Loucy (cell line): ENCODE data around the gene REXO5.

Experiments
- H2AFZ ChIP-seq: fragments of 200-600 bp; sonication (generic); 2 replicates; pipeline ENCODE4 v1.6.0; 2016; ENCODE audit warnings: antibody characterized with exemption, mild to moderate bottlenecking, low read length, moderate library complexity
- H3F3A ChIP-seq: fragments of 200-600 bp; 2 replicates; pipeline ENCODE4 v1.6.0; 2016; ENCODE audit warnings: antibody characterized with exemption, low read depth, mild to moderate bottlenecking
- H3K27me3 ChIP-seq: fragments of 200-600 bp; sonication (generic); 2 replicates; pipeline ENCODE4 v1.6.1; 2014; ENCODE audit warnings: low read length, mild to moderate bottlenecking; ENCODE audit not compliant: insufficient read depth, poor library complexity, severe bottlenecking
- H3K36me3 ChIP-seq: fragments of 200-600 bp; sonication (generic); 2 replicates; pipeline ENCODE4 v1.6.1; 2016; ENCODE audit warnings: low read length; ENCODE audit not compliant: insufficient read depth
- H3K4me1 ChIP-seq: fragments of 200-600 bp; sonication (generic); 2 replicates; pipeline ENCODE4 v1.5.1; 2014; ENCODE audit warnings: low read length, mild to moderate bottlenecking; ENCODE audit not compliant: insufficient read depth, poor library complexity, severe bottlenecking
- H3K4me2 ChIP-seq: fragments of 200-600 bp; sonication (generic); 2 replicates; pipeline ENCODE4 v1.6.0; 2014; ENCODE audit warnings: antibody characterized with exemption, low read length, low read depth, mild to moderate bottlenecking; ENCODE audit not compliant: poor library complexity, severe bottlenecking
- H3K4me3 ChIP-seq: fragments of 200-600 bp; sonication (generic); 2 replicates; pipeline ENCODE4 v1.5.1; 2014; ENCODE audit warnings: low read length, mild to moderate bottlenecking, mixed read lengths; ENCODE audit not compliant: poor library complexity, severe bottlenecking
- H3K79me2 ChIP-seq: fragments of 200-600 bp; sonication (generic); 2 replicates; pipeline ENCODE4 v1.6.1; 2014; ENCODE audit warnings: low read length; ENCODE audit not compliant: insufficient read depth
- H3K9ac ChIP-seq: fragments of 200-600 bp; sonication (generic); 2 replicates; pipeline ENCODE4 v1.6.0; 2014; ENCODE audit warnings: mild to moderate bottlenecking, low read depth, low read length, moderate library complexity; ENCODE audit not compliant: poor library complexity, severe bottlenecking
- H3K9me2 ChIP-seq: fragments of 200-600 bp; sonication (generic); replicated peaks from 2 replicates; pipeline ENCODE4 v1.6.1; 2016; ENCODE audit warnings: low read depth, low read length, mixed read lengths
- H3K9me3 ChIP-seq: fragments of 200-600 bp; sonication (generic); 2 replicates; pipeline ENCODE4 v1.6.1; 2014; ENCODE audit warnings: mild to moderate bottlenecking, antibody characterized with exemption, low read length, low read depth; ENCODE audit not compliant: insufficient read depth
- H4K20me1 ChIP-seq: fragments of 200-600 bp; sonication (generic); 2 replicates; pipeline ENCODE4 v1.6.0; 2014; ENCODE audit warnings: antibody characterized with exemption, low read length, mild to moderate bottlenecking; ENCODE audit not compliant: insufficient read depth, poor library complexity, severe bottlenecking
- EZH2phosphoT487 ChIP-seq: fragments of 200-600 bp; IDR thresholded peaks from 2 replicates; pipeline ENCODE4 v1.6.1; 2018; ENCODE audit warnings: antibody characterized with exemption, mild to moderate bottlenecking, moderate library complexity, borderline replicate concordance
- TF ChIP-seq, protein P1 (sequence below): fragments of 200-600 bp; sonication (generic); conservative IDR thresholded peaks from 2 replicates; pipeline ENCODE4 v1.5.1; 2014; ENCODE audit warnings: mild to moderate bottlenecking, antibody characterized with exemption, low read length

The REXO5 gene

DNA sequence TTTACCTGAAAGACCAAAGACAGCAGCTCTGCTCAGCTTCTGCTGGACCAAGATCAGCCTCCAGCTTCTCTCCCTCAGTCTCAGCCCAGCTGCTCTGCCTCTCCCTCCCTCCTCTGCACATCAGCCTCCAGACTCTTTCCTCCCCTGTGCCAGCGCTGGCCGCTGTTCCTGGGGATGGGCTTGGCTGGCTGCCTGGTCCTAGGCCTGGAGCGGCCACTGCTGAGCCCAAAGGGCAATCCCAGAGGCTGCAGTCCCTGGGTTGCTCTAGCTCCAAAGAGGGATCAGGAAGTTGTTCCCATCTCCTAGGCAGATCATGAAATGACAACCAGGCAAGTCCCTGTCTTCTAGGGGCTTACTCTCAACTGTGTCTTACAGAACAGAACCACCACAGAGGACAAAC is 62.6 kb downstream of the REXO5 start:
- Histone ChIP-seq H3F3A (no peaks in the 10 kb centered on the region), H3K4me3 (no peak overlapping the region), H2AFZ (no peak overlapping the region), H3K4me1 (peaks cover 57% of the 10 kb centered on the region), H4K20me1 (no peaks in the 10 kb centered on the region), H3K9ac (no peak overlapping the region), H3K79me2 (peaks cover 78% of the 10 kb centered on the region), H3K4me2 (no peak overlapping the region), H3K27me3 (no peaks in the 10 kb centered on the region), H3K36me3 (no peaks in the 10 kb centered on the region), H3K9me2 (no peaks in the 10 kb centered on the region), H3K9me3 (no peaks in the 10 kb centered on the region)
- TF ChIP-seq EZH2phosphoT487, result no peak
- TF ChIP-seq, protein P1, sequence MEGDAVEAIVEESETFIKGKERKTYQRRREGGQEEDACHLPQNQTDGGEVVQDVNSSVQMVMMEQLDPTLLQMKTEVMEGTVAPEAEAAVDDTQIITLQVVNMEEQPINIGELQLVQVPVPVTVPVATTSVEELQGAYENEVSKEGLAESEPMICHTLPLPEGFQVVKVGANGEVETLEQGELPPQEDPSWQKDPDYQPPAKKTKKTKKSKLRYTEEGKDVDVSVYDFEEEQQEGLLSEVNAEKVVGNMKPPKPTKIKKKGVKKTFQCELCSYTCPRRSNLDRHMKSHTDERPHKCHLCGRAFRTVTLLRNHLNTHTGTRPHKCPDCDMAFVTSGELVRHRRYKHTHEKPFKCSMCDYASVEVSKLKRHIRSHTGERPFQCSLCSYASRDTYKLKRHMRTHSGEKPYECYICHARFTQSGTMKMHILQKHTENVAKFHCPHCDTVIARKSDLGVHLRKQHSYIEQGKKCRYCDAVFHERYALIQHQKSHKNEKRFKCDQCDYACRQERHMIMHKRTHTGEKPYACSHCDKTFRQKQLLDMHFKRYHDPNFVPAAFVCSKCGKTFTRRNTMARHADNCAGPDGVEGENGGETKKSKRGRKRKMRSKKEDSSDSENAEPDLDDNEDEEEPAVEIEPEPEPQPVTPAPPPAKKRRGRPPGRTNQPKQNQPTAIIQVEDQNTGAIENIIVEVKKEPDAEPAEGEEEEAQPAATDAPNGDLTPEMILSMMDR, result no peak

DNA sequence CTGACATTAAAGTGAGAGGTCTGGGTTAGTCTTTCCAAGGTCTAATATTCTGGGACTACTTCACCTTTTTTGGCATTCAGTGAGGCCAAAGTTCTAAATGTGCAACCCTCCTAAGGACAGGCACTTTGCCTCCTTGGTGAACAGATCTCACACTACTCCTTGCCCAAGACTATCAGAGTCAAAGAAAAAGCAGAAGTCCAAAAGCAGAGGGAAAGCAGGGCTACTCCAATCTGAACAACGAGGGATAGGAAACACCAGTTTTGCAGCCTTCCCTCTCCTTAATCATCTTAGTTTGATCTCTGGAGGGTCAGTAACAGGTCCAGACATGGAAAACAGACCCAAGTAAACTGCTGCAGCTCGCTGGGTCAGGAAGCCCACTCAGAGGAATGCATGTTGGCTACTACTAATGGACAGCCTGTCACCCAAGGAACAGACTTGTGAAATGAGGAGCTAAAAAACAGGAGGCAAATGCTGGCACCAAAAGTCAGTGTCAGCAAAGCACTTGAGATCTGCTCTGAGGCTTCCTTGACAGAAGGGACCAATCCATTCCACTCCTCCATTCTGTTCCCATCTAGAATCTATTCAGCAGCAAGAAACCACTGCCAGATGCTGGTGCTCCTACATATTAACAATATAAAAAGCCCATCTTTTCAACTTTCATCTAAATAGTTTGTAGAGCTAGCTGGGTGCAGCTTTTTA is 63.9 kb downstream of the REXO5 start:
- Histone ChIP-seq H3K36me3 (no peaks in the 10 kb centered on the region), H3K4me3 (no peak overlapping the region), H3K9me2 (no peaks in the 10 kb centered on the region), H3K4me1 (peaks cover 65% of the 10 kb centered on the region), H3K79me2 (peaks cover 76% of the 10 kb centered on the region), H3F3A (no peaks in the 10 kb centered on the region), H3K9ac (no peak overlapping the region), H3K4me2 (no peak overlapping the region), H3K27me3 (no peaks in the 10 kb centered on the region), H4K20me1 (no peaks in the 10 kb centered on the region), H3K9me3 (no peaks in the 10 kb centered on the region), H2AFZ (no peak overlapping the region)
- TF ChIP-seq, protein P1, result no peak
- no peak for TF ChIP-seq EZH2phosphoT487

DNA sequence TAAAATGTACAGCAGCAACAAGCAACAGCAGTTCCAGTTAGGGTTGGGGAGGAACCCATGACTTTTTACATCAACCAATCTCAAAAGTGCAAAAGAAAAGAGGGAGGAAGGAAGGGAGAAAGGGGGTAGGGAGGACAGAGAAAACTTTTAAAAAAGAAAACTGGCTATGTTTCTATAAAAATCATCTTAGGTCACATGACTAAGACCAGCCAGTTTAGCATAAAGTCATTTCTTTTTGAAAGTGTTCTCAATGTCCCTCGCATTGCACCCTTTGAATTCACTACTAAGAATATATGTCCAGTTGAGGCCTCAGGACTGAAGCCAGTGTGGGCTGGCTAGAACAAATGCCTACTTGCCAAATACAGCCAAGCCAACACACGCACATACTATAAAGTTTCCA is 64.9 kb downstream of the REXO5 start:
- no peaks in the 10 kb centered on the region for H3K9me3 ChIP-seq
- H2AFZ ChIP-seq, result no peak overlapping the region
- no peak overlapping the region for H3K4me3 ChIP-seq
- TF ChIP-seq, protein P1, result no peak
- TF ChIP-seq EZH2phosphoT487, result no peak
- H3K4me1 ChIP-seq, result peaks cover 58% of the 10 kb centered on the region
- no peaks in the 10 kb centered on the region for H3K9me2 ChIP-seq
- no peaks in the 10 kb centered on the region for H3F3A ChIP-seq
- H3K27me3 ChIP-seq, result no peaks in the 10 kb centered on the region
- H3K79me2 ChIP-seq, result peaks cover 74% of the 10 kb centered on the region
- H3K36me3 ChIP-seq, result no peaks in the 10 kb centered on the region
- H3K9ac ChIP-seq, result no peak overlapping the region
- no peak overlapping the region for H3K4me2 ChIP-seq
- no peaks in the 10 kb centered on the region for H4K20me1 ChIP-seq
